Mucosa of descending colon (tissue), 3 donors: ENCODE measurements around the gene PEX6. TPM values are rescaled to one million over a fixed set of nuclear protein-coding genes. Genes with fewer than 3 reads are reported as not detected.
A peak's percentile ranks its signal among the peaks of the same experiment; 100 is the strongest.
"Not testable (repeated sequence)": the region's sequence is repeated elsewhere in the genome, so short reads cannot be mapped to it uniquely, and the experiment has no call there.

Experiments used
- ATAC-seq: fragments of 200-7000 bp; cut with Tn5 transposase; one replicate; pipeline ENCODE4 v1.9.1; 2020; ENCODE audit warnings: mild to moderate bottlenecking, moderate library complexity
- DNase-seq, 3 donors: peaks; one replicate each; pipeline ENCODE4 v3.0.0-alpha.2; 2020
- H3K36me3 ChIP-seq: fragments of 200-600 bp; one replicate; pipeline ENCODE4 v1.8.0; 2021; ENCODE audit warnings: low read depth, mild to moderate bottlenecking
- H3K4me1 ChIP-seq: fragments of 200-600 bp; one replicate; pipeline ENCODE4 v1.8.0; 2021; ENCODE audit warnings: low read depth, mild to moderate bottlenecking
- H3K4me3 ChIP-seq: fragments of 200-600 bp; one replicate; pipeline ENCODE4 v1.8.0; 2021; ENCODE audit warnings: mild to moderate bottlenecking
- H3K9me3 ChIP-seq: fragments of 200-600 bp; one replicate; pipeline ENCODE4 v1.8.0; 2021; ENCODE audit warnings: mild to moderate bottlenecking
- intact Hi-C, 2 donors: fragments of 100-400 bp; cut with DNase I in 1 of 2; cut with micrococcal nuclease in 1 of 2; formaldehyde crosslinking; loops; one replicate each; pipeline versions ENCODE4 v1.11.0 to v1.11.1; 2022; cut with DNase I, micrococcal nuclease
- total RNA-seq, 3 donors: library from RNA; stranded (reverse); fragmentation: NEBNext Ultra II Directional in 2 of 3; extraction: Animal tissue kit (Norgen Biotek cat#: 25700) in 2 of 3; gene quantifications; one replicate each; pipeline versions ENCODE4 v1.2.1 to v1.2.4, GENCODE V29; 2021 to 2023
- TF ChIP-seq, protein P1 (sequence below): fragments of 200-600 bp; IDR thresholded peaks from one replicate; pipeline ENCODE4 v1.8.0; 2022; ENCODE audit warnings: antibody characterized with exemption, mild to moderate bottlenecking
- donor health status: DM: no; HTN: no; CAD: no; lungs with moderate emphysema.
- donor health status: DM: no; HTN: no; CAD: no.
- donor health status: DM: no; HTN: yes; CAD: no.

PEX6 gene
- total RNA-seq, 3 donors from 2014 or later, result 14.3 to 38.6 (median 20.6) TPM

DNA sequence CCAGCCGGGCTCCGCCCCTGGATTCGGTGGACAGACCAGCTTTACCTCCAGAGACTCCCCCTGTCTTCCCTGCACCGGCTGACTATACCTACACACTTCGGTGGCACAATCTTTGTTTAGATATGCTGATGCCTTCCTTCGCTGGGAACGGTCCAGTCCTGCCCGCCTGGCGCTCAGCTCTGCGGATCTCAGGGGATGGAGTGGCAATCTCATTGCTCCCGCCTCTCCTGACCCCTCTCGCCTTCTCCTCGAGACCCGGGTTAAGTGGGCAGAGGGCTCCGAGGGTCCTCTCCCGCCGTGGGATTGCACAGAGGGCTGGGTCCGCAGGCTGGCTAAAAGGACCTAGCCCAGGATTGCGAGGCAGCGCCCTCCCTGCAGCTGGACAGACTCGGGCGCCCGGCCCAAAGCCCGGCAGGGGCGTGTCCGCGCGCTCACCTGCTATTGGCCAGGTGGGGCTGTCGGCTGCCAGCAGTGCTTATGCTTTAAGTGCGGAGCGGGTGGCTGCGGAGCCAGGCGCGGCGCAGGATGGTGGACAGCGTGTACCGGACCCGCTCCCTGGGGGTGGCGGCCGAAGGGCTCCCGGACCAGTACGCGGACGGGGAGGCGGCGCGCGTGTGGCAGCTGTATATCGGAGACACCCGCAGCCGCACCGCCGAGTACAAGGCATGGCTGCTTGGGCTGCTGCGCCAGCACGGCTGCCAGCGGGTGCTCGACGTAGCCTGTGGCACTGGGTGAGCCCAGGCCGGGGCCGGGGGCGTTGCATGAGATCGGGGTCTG lies 18.6 kb downstream of the PEX6 start, which contains the start of gene GNMT:
Gene GNMT (plus strand): TSS at position 512 of the 777 bp plus-strand sequence. CDS start 14 bp downstream, at position 526.
- Histone ChIP-seq H3K4me1 (peaks cover 5% of the 10 kb centered on the region), H3K4me3 (no peak within 1 kb of the TSS), H3K9me3 (no peaks in the 10 kb centered on the region), H3K36me3 (no peaks in the 10 kb centered on the region)
- ATAC-seq, result peak; percentile 97
- DNase-seq, result peak; percentile 80 to 85 (median 84)
- TF ChIP-seq, protein P1, sequence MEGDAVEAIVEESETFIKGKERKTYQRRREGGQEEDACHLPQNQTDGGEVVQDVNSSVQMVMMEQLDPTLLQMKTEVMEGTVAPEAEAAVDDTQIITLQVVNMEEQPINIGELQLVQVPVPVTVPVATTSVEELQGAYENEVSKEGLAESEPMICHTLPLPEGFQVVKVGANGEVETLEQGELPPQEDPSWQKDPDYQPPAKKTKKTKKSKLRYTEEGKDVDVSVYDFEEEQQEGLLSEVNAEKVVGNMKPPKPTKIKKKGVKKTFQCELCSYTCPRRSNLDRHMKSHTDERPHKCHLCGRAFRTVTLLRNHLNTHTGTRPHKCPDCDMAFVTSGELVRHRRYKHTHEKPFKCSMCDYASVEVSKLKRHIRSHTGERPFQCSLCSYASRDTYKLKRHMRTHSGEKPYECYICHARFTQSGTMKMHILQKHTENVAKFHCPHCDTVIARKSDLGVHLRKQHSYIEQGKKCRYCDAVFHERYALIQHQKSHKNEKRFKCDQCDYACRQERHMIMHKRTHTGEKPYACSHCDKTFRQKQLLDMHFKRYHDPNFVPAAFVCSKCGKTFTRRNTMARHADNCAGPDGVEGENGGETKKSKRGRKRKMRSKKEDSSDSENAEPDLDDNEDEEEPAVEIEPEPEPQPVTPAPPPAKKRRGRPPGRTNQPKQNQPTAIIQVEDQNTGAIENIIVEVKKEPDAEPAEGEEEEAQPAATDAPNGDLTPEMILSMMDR, result no peak
- intact Hi-C loops, result no loop called here

DNA sequence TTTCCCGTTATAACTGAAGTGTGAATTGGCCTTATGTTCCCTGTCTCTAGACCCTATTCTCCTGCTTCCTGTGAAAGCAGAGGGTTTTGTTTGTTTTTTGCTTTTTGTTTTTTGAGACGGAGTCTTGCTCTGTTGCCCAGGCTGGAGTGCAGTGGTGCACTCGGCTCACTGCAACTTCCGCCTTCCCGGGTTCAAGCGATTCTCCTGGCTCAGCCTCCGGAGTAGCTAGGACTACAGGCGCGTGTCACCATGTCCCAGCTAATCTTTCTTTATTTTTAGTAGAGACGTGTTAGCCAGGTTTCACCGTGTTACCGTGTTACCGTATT lies 19.1 kb downstream of the PEX6 start:
- H3K4me3 ChIP-seq, result no peak overlapping the region
- TF ChIP-seq, protein P1, result no peak
- ATAC-seq, result no peak
- peaks cover 5% of the 10 kb centered on the region for H3K4me1 ChIP-seq
- no peak for DNase-seq
- no peaks in the 10 kb centered on the region for H3K9me3 ChIP-seq
- intact Hi-C loops, result no loop called here
- no peaks in the 10 kb centered on the region for H3K36me3 ChIP-seq

DNA sequence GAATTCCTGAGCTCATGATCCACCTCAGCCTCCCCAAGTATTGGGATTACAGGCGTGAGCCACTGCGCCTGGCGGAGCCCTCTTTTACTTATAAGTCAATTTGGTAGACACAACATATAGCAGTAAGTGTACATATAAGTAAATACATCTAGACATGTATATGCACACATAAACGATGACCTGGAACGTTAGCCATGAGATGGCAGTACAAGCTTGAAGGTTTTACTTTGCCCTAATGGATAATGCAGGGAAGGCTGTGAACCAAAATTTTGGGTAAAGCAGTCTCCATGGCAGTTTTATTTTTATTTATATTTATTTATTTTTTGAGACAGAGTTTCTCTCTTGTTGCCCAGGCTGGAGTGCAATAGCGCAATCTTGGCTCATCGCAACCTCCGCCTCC lies 20.9 kb downstream of the PEX6 start:
- intact Hi-C loops, result no loop called here
- no peaks in the 10 kb centered on the region for H3K9me3 ChIP-seq
- peaks cover 5% of the 10 kb centered on the region for H3K4me1 ChIP-seq

DNA sequence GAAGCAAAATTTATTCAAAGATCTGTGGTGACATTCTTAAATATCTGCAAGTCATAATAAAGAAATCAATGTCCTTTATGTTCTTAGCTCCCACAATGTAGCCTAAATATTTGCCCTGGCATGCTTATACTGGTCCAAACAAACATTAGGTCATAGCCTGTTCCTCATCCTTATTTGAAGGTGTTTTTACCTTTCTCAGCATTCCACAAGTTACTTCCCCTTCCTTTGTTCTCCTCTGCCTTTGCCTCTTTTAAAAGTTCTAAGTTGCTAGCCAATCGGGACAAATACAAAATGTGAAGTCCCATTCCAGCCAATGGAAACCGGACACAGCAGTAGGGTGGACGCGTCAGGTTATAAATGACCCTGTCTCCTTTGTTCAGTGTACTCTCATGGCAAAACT lies 24.6 kb downstream of the PEX6 start:
- ATAC-seq, H3K9me3 ChIP-seq, intact Hi-C loops, DNase-seq, H3K4me1 ChIP-seq, H3K36me3 ChIP-seq, H3K4me3 ChIP-seq: not testable (repeated sequence)

More for the DNA sequence above, 20.9 kb downstream of the PEX6 start:
- TF ChIP-seq, protein P1, result no peak
- H3K4me3 ChIP-seq, result no peak overlapping the region
- DNase-seq (no peak), ATAC-seq (no peak)
- no peaks in the 10 kb centered on the region for H3K36me3 ChIP-seq

DNA sequence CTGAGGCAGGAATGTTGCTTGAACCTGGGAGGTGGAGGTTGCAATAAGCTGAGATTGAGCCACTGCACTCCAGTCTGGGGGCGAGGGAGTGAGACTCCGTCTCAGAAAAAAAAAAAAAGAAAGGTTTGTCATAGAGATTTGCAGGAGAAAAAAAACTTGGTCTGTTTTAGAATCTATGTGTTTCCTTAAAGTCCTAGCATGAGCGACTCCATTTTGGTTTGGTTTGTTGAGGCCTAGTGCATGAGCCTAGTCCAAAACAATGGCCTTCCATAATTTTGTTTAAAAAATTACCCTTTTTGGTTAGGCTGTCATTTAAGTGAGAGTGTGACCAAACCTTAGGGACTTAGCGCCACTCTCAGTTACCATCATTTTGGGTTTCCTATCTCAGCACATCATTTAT lies 26.6 kb downstream of the PEX6 start:
- Histone ChIP-seq H3K36me3 (no peaks in the 10 kb centered on the region), H3K4me3 (no peak overlapping the region), H3K4me1 (no peaks in the 10 kb centered on the region), H3K9me3 (no peaks in the 10 kb centered on the region)
- TF ChIP-seq, protein P1, result no peak
- no peak for DNase-seq
- no peak for ATAC-seq
- intact Hi-C loops, result no loop called here

DNA sequence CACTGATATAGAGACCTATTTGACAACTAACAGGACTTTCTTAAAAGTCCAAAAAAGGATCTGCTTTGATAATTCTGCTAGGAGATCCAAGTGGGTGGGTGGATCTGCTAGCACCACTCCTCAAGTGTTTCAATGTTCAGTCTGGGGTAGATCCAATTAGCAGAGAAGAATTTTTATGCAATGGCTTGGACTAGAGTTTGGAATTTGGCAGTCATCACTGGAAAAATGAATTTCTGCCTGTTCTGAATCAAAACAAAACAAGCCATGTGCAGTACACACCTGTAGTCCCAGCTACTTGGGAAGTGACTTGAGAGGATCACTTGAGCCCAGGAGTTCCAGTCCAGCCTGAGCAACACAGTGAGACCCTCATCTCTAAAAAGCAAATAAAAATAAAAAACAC lies 31.0 kb downstream of the PEX6 start:
- no peak for ATAC-seq

More for the DNA sequence above, 31.0 kb downstream of the PEX6 start:
- Histone ChIP-seq H3K9me3 (no peaks in the 10 kb centered on the region), H3K4me3 (no peak overlapping the region), H3K4me1 (no peaks in the 10 kb centered on the region), H3K36me3 (no peaks in the 10 kb centered on the region)
- TF ChIP-seq, protein P1, result no peak
- no peak for DNase-seq
- intact Hi-C loops, result no loop called here
